ENCODE measurements around the gene IGF2BP2. TPM values are rescaled to one million over a fixed set of nuclear protein-coding genes. Genes with fewer than 3 reads are reported as not detected.

IGF2BP2 gene
- total and polyA plus RNA-seq, 2 of the 8 experiments (the other 6 are each of a cell fraction or from before 2014, with no cell fraction given), result 7.4 to 121 TPM

DNA sequence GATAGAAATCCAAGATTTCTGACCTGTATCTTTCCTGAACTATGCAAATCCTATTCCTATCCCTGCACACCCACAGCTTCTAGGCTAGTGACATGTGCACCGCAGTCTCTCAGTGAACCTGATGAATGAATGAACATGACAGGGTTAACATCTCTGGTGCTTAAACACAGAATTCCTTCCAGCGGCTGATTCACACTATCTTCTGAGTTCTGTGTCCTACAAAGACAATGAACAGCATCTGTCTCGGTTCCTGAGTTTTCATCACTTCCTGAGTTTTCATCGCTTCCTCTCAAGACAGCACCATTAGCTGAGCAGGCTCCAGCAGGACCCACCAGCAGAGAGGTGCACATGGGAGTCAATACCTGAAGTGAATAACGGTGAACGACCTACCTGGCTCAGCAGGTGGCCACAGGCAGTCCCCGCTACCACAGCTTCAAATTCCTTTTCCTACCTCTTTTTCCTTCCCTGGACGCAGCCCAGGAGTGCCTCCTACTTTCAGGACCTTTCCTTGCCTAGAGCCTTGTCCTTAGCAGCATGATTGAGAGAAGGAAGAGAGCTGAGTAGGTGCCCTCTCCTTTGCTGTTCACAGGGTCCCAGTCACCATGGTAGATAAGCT is 113.5 kb downstream of the IGF2BP2 start (continued):
- TF ChIP-seq RNF2 (IDR thresholded peaks at IDR 0.05; ENCODE audit: borderline replicate concordance, low read depth, low read length, missing control alignments, poor library complexity, severe bottlenecking) (no peak), CBX5 (IDR thresholded peaks at IDR 0.05; ENCODE audit: low read depth, low read length) (no peak)

Measured in H1 (cell line).